Measurements from ENCODE around the gene SECISBP2L.
"Not testable (repeated sequence)": the region's sequence is repeated elsewhere in the genome, so short reads cannot be mapped to it uniquely, and the experiment has no call there.

The SECISBP2L gene

DNA sequence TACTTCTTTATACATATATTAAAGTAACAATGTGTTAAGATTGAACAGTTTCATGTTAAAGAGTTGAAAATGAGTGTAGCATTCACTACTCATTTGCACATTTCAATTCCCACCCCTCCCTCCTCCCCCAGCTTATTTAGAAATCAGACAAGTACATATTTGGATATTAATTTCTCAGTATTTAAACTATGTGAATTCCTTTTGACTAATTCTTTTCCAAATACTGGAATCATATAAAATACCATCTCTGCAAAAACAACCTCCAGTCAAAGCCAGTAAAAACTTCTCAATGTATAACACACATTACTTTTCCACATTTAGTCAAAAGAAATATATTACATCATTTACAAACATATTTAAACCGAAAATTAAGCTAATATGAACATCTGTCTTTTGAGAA is 57.1 kb downstream of the SECISBP2L start:
- no peak for DNase-seq

DNA sequence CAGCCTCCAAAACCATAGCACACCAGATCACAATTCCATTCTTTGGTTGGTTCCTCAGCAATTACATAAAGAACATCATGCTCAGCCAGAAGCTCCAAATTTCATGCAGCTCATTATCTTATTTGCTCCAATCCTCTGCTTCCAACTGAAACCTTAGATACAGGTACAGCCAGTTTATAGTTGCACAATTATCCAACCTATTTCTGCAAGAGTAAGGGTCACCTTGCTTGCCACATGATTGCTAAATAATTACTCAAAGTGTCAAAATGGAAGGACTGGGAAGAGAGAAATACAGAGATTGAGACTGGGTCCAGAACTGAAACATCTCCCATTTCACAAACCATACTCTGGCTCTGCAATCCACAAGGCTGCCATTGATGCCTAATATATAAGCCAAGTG is 59.1 kb downstream of the SECISBP2L start:
- no peak for DNase-seq

DNA sequence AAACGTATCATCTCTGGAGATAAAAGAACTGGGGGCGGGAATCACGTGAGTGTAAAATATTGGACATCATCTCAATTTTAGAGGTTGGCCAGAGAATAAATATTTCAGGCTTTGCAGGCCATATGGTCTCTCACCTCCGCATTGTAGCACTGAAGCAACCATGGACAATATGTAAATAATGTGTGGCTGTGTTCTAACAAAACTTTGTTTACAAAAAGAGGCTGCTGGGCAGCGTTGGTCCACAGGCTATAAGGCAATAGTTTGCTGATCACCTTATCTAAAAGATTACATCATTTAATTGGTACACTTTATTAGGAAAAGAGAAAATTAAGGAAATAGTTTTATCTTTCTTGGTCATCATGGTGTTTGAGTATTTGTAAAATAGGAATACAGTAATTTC is 60.0 kb downstream of the SECISBP2L start:
- DNase-seq = no peak

DNA sequence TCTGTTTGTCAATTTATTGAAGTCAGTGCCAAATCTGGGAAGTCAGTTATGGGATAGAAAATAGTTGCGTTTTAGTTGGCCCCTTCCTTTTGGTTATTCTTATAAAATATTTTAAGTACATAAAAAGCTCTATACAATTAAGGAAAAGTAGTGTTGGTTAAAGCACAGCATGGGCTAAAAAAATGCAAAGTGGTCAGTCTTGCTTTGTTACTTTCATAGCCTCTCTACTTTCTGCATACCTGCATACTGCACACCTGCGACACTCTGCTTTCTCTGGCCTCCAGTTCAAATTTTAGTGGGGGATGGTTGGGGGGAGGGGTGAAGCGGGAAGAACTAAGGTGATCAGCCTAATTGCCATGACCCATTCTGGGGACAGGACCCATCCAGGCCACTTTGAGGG is 60.7 kb downstream of the SECISBP2L start:
- DNase-seq = no peak

DNA sequence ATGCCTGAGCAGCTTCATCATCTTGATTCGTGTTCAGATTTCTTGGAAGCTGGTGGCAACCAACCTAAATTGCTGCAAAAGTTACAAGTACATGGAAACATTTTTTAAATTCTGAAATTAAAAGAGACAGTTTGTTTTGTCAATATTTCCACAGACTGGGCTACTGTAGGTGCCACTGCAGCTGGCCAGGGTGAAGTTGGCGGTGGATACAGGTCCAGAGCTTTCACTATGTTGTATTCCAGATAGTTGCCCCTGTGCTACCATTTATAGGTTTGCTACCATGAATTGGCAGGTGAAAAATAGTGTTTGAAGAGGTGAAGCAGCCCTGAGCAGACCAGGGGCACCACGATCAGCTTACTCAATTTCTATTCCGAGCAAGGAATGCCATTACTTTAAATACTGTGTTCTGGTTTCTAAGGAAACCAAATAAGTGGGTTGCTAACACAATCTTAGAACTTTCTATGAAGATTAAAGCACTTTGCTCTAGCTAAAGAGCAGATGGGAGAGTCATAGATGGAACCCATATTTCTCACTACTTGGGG is 61.4 kb downstream of the SECISBP2L start:
- no peak for DNase-seq

DNA sequence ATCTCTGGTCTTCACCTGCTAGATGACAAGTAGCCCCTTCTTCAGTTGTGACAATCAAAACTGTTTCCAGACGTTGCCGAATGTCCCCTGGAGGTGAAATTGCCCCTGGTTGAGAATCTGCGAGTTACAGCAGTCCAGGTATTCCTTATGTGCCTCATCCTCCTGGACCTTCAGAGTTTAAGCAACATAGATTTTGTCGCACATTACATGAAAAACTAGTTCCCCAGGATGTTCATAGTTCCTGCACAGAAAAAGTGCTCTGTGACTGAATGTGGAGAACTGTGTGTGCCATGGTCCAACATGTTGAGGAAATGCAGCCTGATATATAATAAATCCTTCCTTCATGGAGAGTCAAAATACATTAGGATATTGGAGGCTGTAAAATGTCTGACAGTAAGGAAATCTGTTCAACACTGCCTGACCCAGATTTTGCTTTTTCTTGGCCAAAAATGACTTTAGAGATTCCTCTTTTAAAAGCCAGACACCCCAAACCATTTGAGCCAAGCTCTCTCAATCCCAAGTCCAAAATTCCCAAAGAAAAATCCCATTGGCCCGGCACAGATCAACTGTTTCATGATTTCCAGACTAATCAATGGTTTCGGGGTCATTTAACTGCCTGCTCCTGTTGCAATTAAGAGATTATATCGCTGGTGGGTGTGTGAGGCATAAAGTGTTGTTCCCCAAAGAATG is 62.1 kb downstream of the SECISBP2L start:
- no peak for DNase-seq

DNA sequence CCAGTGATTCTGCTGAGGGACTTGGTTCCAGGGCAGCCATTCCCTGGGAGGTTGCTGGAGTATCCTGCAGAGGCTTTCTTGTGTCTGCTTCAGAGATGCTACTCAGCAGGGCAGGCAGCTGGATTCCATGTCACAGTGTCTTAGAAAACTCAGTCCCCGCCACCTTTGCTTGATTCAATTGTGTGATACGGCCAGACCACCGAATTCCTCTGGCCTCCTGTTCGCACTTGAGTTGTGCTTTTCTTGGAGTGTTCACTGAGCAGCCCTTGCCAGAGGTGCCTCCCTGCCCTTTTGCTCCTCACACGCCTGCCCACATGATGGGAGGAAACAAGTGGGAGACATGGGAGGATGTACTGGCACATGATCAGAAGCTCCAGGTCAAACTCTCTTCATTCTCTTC is 62.9 kb downstream of the SECISBP2L start:
- no peak for DNase-seq

DNA sequence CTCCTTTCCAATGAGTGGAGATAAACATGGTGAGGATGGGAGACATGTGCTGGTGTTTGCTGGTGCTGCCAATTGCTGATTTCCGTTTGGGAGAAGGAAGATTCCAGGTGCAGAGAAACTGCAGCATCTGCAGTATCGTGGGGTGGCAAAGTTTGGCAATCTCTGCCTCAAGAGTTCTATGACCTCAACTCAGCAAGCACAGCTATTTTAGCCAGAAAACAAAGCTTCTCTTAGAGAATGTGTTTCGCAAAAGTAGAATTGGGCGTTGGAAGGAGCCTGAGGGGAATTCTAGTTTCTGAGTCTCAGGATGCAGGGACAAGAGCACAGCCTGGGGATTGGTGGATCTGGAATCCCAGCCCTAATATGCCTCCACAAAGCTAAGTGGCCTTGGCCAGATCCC is 64.3 kb downstream of the SECISBP2L start:
- no peak for DNase-seq

DNA sequence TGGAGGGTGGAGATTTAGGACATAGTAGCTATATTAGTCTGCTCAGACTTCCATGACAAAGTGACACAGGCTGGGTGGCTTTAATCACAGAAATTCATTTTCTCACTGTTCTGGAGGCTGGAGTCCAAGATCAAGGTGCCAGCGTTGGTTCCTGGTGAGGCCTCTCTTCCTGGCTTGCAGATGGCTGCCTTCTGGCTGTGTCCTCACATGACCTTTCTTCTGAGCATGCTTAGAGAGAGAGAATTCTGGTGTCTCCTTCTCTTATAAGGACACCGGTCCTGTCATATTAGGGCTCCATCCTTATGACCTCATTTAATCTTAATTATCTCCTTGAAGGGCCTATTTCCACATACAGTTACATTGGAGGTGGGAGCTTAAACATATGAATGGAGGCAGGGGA is 67.6 kb downstream of the SECISBP2L start:
- DNase-seq = no peak

DNA sequence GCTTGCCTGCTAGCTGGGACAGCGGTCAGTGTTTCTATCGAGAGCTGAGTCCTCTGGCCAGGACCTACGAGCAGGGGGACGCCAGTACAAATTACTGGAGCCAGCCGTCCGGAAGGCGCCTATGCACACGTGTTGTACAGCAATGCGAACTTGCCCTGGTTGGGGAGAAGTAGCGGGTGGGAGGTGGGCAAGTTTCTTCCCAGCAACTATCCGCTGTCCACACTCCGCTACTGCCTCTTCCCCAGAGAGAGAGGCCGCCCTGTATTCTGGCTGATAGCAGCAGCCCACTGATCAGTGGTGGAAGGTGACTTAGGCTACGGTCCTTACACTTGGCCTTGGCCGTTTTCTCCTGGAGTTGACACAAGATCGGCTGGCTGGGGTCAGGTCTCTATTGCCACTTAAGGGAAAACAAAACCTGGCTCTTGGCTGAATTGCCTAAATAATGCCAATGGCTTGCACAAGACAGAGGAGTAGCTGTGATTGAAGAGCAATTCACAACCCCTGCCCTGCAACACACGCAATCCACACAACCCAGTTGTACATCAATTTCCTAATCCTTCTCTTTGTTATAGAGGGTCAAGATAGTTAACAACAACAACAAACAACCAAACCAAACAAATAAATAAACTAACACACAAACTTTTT is 69.7 kb downstream of the SECISBP2L start:
- no peak for DNase-seq

DNA sequence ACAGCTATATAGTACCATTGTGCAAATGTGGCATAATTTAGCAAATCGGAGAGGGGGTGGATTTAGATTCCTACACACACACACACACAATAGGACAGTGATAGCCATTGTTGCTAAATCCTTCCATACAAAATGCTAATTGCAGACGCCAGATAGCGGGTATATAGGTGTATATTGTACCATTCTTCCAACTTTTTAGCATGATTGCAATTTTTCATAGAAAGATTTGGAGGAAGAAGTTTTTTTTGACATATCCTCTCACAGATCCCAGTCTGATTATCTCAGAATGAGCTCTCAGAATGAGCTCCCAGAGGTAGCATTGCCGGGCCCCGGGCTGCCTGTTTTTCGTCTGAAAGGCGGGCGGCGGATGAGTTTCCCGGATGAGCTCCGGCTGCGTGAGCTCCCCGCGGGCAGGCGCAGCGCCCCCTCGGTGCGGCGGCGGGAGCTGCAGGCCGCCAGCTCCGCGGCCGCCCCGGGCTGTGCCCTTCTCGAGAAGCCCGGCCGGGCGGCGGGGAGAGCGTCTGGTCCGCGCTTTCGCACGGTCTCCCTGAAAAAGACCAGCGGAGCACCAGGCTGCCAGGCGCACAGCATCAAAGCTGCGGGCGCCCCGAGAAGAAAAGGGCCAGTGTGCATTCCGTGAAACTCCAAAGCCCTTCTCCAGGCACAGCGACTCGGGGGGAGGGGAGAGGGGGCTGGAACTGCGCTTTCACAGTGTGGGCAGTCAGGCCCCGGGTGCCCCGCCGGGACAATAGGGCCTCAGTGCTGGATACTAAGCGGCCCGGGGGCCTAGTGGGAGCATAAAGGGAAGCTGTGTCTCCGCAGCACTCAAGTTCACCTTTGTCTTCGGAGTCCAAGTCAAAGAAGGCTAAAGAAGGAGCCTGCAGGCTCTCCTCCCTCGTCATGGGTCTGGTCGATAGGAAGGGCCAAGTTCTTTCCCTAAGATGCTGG is 70.5 kb downstream of the SECISBP2L start:
- DNase-seq = peak; percentile 96

DNA sequence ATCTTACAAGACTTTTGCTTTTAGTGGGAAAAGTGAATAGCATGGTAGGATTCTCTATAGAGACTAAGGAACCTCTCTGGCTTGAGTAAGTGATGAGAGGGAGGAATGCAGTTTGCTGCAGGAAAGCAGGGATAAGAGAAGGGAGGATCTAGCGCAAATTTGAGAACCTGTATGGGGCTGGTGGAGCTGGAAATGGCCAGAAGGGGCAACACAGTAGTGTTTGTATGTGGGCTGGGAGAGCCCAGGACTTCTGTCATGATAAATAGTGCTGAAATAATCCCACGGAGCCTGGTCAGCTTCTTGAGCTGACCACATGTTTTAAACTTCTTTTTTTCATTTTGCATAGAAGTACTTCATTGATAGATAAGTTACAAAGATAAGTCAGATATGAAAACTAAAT is 71.4 kb downstream of the SECISBP2L start:
- peak; percentile 54 for DNase-seq

DNA sequence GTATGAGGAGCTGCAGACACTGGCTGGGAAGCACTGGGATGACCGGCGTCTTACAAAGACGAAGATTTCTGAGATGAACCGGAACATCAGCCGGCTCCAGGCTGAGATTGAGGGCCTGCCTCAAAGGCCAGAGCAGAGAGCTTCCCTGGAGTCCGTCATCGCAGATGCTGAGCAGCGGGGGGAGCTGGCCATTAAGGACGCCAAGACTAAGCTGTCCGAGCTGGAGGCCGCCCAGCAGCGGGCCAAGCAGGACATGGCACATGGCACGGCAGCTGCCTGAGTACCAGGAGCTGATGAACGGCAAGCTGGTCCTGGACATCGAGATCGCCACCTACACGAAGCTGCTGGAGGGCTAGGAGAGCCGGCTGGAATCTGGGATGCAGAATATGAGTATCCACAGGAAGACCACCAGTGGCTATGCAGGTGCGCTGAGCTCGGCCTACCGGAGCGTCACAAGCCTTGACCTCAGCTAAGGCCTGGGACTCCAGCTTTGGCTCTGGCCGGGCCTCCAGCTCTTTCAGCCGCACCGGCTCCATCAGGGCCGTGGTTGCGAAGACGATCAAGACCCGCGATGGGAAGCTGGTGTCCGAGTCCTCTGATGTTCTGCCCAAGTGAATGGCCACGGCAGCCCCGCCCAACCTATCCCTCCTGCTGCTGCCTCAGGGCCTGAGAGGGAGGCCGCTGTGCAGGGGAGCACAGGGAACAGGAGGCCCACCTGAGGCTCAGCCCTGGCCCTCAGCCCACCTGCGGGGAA is 73.3 kb downstream of the SECISBP2L start:
- no peak for DNase-seq

DNA sequence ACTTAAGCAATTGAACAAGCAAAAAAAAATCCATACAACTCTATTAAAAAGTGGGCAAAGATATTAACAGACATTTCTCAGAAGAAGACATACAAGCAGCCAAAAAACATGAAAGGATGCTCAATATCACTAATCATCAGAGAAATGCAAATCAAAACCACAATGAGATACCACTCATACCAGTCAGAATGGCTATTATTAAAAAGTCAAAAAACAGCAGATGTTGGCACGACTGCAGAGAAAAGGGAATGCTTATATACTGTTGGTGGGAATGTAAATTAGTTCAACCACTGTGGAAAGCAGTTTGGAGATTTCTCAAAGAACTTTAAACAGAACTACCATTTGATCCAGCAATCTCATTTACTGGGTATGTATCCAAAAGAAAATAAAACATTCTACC is 75.3 kb downstream of the SECISBP2L start:
- not testable (repeated sequence) for DNase-seq

DNA sequence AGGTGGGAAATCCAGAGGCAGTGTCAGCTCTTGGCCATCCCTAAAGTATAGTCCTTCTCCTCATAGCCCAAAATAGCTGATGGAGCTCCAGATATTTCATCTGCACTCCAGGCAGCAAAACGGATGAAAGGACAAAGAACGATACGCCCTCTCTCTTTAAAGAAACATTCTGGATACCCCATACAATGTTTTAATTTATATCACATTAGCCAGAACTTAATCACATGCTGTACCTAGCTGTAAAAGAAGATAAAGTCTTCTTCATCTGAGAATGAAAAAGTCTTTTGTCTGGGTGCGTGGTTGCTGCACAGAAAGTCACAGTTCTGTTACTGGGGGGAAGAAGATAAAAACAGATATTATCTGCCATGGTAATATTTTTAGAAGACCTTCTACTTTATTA is 78.2 kb downstream of the SECISBP2L start:
- DNase-seq = no peak

DNA sequence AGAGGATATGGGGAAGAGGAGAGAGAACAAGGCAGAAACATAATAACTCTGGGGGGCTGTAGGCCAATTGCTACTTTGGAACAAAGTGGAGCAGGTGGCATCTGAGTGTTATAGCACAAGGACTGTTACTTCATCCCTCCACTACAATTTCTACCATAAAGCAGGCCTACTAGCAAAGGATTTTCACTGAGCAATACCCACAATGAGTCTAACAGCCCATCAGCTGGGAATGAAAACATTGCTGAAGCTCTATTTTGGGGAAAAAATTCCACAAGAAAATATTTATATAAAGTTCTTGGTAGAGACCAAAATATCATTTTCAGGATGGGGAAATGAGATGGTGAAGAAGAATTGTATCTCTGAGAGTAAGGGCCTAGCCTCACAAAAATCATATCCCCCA is 78.9 kb downstream of the SECISBP2L start:
- no peak for DNase-seq

DNA sequence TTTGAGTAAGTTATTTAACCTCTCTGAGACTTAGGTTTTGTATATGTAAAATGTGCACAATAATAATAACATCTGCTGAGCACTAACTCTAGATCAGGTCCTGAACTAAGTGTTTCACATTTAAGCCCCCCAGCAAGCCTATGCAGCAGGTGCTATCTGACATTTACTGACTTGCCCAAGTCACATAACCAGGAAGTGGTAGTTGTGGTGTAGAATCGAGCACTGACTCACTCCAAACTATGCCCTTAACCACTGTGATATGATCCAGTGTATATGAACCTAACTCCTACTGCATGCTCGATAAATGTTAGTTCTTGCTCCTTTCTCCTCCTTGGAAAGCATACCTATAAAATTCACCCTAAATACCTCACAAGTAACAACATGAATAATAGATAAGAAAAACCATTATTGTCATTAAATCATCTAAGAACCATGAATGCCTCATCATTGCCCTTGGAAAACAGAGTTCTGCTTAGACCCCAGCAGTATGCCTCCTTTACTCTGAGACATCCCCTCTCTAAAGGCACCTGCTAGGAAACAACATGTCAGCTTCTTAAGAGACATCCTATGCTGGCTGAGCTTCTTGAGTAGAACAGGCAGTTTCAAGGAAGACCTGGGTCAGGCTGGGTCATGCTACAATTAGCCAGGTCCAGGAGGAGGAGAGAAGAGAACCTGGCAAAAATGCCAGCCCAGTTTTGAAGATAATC is 79.5 kb downstream of the SECISBP2L start:
- no peak for DNase-seq

DNA sequence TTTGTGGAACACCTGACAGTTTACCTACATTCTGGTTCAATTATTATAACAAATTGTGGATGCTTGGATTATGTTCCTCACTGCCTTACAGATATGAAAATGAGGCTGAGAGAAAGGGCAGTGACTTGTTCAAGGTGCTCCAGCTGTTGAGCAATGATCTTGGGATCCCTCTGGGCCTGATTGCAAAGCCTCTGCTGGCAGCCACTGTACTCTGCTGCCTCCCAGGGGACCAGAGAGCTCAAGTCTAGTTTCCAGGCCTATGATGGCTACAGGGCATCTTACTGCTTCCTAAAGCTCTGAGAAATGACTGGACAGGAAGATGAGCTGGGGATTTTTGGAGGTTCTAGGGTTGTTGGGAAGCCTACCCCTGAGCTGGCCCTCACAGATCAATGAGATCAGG is 80.3 kb downstream of the SECISBP2L start:
- DNase-seq = no peak

DNA sequence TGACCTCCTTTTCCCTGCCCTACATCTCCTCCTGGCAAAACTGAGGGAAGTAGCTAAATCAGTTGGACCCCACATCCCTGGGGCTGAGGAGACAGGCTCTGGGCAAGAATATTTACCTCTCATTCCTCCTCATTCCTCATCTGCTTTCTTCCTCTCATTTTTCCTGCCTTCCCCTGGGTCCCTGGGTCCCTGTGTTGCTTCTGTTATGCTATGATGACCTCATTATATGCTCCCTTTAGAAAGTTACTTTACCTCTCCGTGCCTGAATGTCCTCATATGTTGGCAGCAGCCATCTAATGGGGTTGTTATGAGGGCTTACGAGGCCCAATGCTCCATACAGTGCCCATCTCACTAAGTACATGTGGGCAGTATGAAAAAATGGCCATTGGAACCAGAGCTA is 81.3 kb downstream of the SECISBP2L start:
- no peak for DNase-seq

DNA sequence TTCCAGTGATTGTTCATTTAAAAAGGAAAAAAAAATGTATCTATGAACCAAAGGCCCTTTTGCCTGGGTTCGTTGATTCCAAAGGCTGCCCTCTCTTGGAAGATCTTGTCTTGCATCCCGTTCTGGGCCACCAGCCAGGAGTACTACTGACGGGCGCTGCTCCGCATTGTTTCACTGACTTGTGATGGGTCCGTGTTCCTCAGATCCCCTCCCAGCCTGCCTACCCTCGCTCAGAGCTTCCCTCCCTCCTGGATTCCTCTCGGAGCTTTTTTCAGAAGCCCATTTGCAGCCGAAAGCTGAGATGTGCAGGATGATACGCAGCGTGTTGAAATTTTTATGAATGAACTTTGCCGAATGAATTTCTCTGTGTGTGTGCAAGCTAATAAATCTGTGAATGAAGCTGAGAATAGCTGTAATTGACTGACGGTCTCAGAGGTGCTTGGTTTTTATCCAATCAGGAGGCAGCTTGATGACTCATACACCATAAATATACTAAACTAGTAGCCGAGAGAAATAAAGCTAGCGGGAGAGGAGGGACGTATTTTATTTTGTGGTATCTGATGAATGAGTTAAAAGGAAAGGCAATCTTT is 82.6 kb downstream of the SECISBP2L start, which contains the start of gene SHC4:
Gene SHC4, minus strand, starts transcription at position 396 of the 590 bp plus-strand sequence. CDS start 904 bp downstream, outside the sequence.
- peak; percentile 92 for DNase-seq

Measured in eye (tissue), 1 donor.